Astrocyte of the hippocampus (primary cell): ENCODE measurements around the gene SLC9C1.

ENCODE experiments used
- DNase-seq: peaks from one replicate; pipeline ENCODE4 v3.0.0; 2011; ENCODE audit warnings: low read depth, low spot score

The SLC9C1 gene

DNA sequence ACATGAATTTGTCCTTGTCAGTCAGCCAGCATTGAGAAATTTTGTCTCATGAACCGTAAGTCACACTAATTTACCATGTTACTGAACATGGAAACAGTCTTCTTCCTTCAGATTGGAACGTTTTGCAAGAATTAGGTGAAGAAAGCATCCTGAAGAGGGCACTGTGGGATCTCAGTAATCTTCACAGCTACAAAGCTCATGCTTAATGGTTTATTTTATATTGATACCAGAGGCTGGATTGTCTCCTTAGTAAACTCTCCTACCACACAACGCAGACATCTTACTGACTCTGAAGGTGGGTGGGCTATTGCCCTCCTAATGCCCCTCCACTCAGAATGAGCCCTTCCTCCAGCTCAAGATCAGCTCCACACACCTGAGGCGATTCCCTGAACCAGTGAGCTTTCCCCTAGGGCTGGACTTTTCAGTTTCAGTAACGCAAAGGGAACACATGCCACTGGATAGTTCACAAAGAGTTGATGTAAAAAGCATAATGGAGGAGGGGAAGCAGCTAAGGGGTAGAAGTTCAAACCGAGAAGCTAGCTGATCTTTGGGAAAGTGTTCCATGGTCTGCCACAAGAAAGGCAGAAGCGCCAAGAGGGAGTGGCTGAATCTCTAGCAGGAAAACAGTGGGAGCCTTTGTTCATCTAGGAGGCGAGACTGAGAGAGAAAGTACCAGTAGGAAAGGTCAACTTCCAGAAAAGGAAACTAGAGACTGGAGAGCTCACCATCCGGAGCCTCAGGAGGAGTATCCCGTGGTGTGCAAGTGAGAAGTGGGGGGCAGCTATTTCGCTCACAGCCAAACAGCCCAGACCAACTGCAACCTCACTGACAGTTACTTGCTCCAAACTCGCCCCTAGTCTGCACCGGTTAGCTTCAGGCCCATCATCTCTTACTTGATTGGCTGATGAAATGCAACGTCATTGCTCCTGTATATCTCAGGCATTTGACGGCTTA lies at the start of gene SLC9C1:
TSS of gene SLC9C1 (minus strand) at position 849 of the 954 bp plus-strand sequence. CDS start 7,425 bp downstream, outside the sequence.
- DNase-seq, result peak; percentile 80

DNA sequence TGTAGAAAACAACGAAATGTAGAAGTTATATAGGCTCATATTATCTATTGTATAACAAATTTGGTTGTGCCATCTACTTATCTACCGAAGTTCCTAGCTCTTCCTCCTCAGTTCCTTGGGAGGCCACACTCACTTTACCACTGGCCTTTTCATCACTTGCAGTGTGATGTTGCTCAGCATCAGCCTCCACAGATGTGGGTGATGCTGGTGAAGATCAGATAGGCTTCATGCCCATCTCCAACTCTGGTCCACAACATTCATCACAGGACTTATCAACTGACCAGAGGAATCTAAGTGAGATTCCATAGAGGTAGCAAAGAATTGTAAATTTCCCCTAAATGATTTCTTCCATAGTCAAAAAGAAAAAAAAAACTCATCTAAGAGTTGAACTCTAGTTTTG lies 47.4 kb upstream of the SLC9C1 start:
- DNase-seq, result no peak

DNA sequence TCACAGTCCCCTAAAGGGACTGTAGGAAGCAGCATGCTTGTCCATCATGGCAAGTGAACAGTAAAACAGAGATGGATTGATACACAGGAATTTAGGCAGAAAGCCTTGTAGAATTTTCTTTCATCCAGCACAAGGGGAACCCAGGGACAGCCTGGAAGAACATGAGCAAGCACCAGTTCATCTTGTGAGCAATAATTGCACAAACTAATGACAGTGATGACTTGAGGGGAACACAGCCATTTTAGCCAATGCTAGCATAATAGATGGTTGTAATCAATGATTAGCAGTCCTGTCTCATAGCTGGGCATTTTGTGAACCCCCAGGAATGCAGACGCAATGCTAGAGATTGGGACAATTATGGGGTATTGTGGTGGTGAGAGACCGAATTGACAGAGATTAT lies 45.6 kb upstream of the SLC9C1 start:
- DNase-seq, result no peak

DNA sequence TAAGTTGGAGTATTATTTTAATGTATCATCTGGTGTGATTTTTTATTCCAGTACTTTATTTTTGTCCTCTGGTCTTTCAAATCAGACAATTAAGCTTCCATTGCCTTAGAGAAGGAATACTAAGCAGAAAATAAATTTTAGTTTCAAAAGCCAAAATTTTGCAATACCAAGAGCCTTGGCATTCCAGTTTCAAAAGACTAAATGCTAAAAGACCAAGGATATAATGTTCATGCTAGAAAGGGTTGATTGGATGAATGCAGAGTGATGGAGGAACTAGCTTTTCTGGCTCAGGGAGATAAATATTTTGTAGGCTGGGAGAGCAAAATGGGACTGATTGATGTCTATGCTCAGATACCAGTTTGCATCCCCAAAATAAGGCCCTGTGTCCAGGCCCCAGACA lies 45.1 kb upstream of the SLC9C1 start:
- no peak for DNase-seq

DNA sequence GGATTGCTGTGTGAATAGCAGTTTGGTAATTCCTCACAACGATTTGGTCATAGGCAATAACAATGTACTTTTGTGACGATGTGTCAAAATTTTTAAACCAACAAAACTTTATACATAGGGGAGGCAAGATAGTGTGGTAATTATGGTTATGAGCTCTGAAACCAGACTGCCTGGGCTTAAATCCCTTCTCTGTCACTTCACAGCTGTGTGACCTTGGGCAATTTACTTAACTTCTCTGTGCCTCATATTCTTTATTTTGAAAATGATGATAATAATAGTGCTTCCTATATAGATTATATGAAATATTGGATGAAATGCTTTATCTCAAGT lies 44.7 kb upstream of the SLC9C1 start:
- no peak for DNase-seq

DNA sequence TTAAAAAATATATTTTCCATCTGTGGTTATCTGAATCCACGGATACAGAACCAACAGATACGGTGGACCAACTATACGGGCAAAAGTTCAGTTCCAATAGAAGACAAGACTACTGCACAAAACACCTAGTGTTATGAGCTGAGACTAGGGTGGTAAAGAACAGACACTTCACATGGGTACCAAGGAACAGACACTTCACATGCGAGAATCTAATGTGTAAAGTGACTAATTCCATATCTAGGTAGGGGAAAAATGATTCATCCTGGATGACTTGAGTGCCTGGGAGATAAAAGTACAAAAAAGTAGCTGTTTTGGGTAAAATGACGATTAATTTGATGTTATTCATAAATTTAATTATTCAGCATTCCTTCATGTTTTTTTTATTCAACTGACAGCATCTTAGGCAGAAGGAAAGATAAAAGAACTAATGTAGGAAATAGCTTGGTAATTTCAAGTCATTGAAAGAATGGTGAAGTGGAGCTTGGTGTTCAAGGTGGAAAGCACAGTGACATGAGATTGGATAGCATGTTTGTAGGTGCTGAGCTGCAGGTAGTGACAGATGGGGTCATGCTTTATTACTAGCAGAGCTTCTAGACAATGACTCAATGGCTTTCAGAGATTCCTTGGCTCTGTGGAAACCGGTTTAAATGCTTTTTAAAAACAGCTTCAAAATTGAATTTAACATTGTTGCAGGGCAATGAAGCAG lies 44.2 kb upstream of the SLC9C1 start:
- DNase-seq, result no peak

DNA sequence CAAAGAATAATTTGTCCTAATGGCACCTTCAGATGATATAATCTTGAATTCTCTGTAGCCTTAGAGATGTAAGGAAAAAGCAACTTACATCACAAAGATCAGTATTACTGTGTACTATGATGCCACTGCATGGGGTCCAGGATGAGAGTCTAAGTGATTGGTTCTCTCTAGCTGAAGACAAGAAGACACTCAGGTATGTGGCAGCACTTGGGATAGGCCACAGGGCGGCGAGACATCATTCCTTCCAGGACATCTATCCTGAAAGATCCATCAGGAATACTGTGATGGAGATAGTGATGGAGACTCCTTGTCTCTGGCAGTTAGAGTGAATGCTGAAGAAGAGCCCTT lies 41.4 kb upstream of the SLC9C1 start:
- DNase-seq, result no peak

DNA sequence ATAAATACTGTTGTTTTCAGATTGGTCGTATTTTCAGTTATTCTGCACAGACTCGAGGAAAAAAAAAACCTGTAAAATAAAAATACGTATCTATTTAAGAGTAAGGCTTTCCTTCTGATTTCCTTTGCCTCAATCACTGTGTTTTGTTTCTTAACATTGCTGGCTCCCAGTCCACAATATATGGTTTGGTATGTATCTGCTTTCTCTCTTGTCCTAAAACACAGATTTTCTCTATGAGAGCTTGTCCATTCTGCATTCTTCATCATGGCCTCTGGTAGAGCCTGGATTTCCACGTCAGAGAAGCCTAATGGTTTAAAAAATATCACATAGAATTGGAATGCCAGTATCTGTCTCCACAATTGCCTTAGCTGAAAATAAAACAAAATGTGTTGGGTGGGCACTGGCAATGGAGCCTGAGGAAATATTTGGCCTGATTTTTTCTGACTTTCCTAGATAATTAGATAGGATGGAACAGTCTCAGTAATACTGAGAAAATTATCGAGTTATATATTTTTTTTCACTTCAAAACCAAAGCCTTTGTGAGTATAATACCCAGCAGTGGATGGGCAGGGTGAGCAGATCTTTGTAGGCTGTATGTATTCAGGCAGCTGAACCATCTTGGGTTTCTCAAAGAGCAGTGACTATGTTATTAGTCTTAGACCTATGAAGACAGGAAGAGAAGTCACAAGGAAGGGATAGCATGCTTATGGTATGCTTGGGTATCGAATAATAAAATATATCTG lies 40.8 kb upstream of the SLC9C1 start:
- no peak for DNase-seq

DNA sequence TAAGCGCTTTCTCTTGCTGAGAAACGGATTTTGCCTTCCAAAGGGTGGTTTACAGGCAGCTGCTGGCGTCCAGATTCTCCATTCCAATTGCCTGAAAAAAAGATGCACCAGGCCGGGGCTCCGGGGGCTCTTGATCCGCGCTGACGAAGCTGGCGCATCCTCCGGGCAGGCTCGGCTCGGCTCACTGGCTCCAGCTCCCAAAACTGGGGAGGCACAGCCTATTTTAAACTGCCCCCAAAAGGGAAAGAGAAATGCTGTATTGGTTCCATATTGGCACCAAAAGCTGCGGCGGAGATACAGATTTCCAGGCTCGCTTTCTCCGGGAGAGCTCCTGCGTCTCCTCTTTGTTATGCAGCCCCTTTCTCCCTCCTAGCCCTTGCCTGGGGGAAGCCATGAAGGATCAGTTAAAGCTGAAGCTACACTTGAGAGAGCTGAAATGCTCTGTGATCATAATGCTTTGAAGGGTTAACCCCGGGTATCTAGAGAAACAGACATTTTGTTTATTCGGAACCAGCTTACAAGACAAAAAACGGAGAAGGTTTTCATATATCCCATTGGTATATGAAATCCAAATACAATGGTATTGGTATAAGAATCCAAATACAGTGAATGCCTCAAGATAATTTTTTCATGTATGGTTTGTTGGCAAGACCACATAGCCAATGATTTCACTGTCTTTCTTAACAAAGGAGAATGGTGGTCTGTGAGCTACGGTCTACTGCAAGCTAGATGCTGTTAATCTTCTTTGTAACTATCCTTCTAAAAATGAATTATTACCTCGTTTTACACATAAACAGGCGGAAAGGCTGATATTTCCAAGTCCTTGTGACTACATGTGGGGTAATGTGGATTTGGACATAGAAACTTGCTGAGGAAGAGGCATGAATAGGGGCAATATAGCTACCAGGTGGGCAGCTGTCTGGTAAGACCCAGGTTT lies 39.6 kb upstream of the SLC9C1 start:
- DNase-seq, result peak; percentile 55

DNA sequence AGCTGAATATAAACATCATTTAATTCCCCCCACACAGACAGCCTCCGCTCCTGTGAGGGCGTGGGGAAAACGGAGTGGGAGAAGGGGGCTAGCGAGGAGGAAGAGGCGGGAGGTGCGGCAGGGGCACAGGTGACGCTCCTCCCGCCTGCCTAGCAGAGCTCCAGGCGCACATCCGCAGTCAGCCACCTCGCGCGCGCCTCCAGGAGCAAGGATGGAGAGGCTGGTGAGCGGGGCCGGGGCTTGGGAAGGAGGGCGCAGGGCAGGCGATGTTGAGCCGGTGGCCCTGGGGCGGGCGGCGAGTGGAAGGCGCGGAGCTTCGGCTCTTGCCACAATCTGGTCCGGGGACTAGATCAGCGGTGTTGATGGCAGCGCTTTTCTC lies 39.0 kb upstream of the SLC9C1 start, which contains the start of gene CD200:
TSS of gene CD200 (plus strand) at position 155 of the 379 bp plus-strand sequence. CDS start at position 212, 57 bp downstream.
- DNase-seq, result peak; percentile 84

DNA sequence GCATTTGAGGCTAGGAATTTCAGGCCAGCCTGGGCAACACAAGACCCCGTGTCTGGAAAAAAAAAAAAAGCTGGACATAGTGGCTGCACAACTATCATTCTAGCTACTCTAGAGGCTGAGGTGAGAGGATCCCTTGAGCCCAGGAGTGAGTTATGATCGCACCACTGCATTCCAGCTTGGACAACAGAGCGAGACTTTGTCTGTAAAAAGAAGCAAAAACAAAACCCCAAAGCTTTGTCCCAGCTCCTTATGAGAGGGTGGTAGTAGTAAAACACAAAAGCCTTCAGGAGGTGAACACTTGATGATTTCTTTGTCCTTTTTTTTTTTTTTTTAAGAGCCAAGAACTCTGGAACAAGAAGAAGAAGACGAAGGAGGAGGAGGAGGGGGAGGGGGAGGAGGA lies 37.8 kb upstream of the SLC9C1 start:
- no peak for DNase-seq

DNA sequence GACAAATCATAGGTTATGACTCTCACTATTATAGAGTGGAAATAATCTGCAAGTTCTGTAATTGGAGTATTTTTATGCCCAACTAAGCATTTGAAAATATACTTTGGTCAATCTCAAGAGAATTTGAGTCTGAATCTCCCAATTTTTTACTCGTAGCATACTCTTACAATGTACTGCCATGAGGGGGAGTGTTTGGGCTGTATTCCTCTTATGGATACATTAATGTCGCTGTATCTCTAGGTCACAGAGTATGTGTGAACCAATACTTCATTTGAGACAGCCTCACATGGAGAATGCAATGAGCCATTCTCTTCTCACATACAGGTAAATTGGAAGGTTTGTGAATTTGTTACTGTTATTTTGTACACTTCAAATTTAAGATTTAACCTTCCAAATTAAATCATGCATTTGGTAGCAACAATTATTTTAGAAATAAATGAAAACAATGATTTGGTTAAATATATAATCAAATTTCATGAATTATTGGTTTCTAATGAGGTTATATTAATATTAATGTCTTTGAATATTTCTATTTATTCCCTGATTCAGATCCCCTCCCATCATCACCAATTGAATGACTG lies 33.4 kb upstream of the SLC9C1 start:
- DNase-seq, result peak; percentile 75

DNA sequence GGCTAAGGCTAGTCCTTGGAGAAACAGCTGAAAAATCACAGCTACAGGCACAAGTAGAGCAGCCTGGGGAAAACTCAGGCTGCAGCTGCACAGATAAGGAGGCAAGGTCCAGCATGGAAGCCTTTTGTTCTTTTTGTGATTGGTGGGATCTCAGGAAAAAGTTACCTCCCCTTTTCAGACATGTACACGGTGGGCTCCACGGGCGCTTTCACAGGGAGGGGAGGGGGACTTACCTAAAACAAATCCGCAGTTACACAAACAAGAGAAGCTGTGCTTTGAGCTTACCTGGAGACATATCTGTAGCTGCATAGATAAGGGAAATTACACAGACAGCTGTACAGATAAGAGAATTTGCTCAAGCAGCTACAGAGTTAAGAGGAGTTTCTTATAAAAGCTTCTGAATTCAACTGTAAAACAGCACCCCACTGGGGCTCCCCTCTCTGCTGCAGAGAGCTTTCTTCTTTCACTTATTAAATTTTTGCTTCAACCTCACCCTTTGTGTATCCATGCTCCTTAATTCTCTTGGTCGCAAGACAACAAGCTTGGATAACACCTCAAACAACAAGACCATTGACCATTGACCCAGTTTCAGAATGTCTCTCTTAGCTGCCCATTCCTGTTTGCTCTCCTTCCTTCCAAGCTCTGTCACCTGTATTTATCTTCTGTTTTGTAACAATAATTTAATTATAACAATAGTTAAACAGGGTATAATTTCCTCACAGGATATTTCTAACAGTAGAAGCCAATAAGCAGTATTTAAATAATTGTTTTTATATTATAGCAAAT lies 28.0 kb upstream of the SLC9C1 start:
- no peak for DNase-seq

DNA sequence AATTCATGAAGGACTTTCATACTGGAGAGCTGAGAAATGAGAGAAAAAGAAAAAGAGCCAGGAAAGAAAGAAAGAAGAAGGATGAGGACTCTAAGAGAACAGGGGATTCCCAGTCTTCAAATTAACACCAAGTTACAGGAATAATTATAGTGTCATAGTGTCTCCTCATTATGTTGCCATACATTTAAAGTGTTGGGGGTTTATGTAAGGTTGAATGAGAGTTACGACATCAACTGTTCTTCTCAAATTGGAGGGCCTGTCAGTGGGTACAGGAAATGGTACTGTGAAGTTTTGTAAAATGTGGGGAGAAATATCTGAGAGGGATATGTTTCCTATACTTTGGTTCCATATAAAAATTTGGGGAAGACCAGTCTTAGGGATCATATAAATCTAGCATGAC lies 26.7 kb upstream of the SLC9C1 start:
- DNase-seq, result no peak

DNA sequence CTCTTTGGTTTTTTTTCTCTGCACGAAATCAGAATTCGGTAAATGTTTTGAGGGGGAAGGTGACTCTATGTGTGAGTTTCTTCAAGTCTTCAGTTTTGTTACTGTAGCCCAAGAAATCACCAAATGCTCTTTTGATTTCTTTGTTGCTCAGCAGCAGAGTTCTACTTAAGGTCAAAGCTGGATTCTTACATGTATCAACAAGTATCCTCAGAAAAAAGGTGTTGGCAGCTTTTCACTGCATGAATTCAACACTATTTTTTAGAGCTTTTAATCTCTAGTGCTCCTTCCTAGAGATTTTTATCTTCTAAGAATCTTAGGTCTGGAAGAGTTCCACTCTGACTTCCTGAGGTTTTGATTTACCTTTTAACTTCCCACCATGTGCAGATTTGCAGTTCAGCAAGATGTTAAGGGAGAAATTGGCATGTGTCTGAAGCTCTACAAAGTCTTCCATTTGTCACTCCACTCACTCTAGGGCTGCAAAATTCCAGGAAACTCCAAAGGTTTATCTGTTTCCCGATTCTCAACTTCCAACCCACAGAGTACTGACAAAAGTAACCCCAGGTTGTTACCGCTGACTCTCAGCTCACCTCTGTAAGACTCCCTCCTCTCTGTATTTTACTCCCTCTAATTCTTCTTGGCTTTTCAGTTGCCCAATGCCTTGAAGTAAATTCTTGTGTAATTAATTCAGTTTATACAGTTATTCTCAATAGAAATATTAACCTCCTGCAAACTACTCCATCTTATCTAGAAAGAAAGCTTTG lies 25.7 kb upstream of the SLC9C1 start:
- no peak for DNase-seq

DNA sequence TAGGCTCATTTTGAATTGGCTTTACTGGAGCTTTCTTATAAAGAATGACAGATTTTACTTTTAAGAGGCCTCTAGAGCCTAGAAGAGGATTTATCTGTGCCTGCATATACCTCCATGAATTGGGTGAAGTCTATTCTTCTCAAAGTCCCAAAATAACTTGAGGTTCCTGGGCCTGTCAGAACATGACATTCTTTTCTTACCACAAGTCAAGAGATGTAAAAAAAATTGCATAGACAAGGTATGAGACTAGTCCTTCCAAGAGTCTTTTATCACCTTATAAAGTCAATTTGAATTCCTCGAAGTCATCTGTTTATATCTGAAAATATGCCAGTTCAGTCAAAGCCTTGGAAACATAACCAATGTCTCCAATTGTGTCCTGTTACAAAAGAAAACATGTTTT lies 21.8 kb upstream of the SLC9C1 start:
- DNase-seq, result no peak

DNA sequence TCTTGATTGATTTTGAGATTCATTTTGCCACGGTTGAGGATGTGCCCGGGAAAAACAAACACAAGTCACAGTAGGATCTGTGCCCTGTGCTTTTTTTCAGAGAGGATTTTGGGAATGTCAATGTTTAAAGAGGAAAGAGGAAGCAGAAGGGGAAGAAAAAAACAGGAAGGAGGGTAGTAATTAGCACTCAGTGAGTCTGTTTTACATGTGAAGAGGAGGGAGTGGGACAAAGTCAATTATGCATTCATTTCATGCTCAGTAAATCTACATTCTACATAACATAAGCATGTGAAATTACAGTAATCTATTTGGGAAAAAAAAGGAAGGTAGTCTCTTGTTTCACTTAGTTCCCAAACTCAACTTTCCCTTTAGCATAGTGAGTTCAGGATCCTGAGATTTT lies 20.6 kb upstream of the SLC9C1 start:
- DNase-seq, result no peak

DNA sequence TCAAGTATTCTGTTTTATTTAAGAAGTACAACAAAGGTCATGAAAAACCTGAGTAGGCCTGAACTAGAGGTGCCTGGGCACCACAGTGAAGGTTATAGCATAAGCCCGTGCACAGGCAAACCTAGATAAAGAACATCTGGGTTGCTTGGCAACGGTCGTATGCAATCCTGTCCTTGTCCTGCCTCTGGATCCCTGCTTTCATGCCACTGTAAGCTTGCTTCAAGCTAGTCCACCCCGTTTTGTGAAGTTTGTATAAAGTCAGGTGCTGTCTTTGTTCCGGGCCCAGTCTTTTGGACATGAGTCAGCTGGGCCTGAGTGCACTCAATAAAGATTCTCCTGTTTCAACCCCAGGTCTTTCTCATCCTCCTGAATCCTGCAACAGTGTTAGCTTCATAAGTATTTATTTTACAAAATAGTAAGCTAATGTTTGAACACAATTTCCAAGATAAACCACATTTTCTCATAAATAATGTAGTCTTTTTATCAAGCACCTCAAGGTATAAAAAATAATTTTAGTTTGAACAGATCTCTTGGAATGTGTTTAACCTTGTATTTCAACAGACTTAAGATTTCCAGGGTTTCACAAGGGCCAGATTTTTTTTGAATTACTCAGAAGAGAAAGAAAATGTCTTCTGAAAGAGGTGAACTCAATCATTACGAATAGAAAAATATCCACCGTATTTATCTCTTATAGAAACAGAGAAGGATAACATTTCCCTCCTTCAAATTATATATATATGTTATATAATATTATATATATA lies 14.3 kb upstream of the SLC9C1 start:
- peak; percentile 32 for DNase-seq

DNA sequence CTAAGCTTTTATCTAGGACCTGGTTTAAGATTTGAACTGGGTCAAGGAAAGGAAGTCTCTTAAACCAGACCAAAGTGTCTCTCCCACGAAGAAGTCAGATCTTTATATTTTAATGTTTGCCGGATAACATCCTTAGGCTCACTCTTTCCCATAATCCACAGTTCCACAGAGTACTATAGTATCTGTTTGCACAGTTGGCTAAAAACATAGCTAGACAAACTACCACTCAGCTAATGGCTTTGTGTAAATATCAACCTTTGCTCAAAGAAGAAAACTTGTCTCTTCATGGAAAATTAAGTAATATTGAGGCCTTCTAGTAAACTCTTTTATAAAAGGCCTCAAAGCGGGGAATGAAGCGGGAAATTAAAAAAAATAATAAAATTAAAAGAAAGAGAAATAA lies 13.5 kb upstream of the SLC9C1 start:
- DNase-seq, result no peak
